ENCODE data around the gene BMP7.
A peak's percentile ranks its signal among the peaks of the same experiment; 100 is the strongest.
"Not testable (repeated sequence)": the region's sequence is repeated elsewhere in the genome, so short reads cannot be mapped to it uniquely, and the experiment has no call there.

Gene BMP7

DNA sequence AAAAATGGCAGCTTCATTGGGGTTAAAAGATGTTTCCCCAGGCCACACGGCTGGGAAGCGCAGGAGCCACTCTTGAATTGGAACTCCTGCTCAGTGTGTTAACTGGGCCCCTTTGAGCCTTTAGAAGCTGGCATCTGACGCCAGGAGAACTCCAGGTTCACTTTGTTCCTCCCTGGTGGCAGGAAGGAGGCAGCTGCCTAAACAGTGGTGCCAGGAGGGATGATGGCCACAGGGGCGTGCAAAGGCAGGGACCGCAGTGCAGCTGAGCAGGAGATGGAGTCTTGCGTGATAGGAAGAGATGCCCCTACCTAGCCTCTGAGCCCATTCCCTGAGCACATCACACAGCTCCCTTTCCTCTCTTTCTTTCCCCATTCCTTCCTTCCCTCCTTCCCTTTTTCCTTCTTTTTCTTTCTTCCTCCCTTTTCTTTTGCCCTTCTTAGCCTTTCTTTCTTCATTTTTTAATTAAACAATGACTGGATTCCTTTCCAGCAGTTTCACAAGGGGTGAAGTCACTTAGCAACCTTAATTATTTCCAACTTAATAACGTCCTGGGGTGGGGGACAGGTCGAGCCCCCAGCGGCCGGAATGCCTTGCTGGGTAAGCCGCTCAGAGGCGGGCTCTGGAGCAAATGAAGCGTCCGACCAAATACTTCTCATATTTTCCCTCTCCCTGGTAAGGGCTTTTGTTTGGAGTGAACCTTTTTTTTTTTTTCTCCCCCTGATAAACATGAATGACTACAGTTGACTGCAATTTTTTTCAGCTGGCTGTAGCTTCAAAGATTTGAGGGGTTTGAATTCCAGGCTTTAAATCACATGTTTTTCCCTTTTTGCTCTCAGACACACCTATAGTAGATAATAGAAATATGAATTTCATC, 20.8 kb upstream of the BMP7 start:
- no peak for DNase-seq

DNA sequence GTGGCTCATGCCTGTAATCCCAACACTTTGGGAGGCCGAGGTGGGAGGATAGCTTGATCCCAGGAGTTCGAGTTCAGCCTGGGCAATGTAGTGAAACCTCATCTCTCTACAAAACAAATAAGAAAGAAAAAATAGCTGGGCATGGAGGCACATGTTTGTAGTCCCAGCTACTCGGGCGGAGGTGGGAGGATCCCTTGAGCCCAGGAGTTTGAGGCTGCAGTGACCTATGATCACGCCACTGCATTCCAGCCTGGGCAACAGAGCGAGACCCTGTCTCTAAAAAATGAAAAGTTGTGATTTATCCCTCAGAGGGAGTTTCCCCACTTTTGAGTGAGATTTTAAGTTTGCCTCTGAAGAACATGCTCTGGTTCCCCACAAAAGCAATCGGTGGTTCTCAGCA, 17.4 kb upstream of the BMP7 start:
- no peak for DNase-seq

DNA sequence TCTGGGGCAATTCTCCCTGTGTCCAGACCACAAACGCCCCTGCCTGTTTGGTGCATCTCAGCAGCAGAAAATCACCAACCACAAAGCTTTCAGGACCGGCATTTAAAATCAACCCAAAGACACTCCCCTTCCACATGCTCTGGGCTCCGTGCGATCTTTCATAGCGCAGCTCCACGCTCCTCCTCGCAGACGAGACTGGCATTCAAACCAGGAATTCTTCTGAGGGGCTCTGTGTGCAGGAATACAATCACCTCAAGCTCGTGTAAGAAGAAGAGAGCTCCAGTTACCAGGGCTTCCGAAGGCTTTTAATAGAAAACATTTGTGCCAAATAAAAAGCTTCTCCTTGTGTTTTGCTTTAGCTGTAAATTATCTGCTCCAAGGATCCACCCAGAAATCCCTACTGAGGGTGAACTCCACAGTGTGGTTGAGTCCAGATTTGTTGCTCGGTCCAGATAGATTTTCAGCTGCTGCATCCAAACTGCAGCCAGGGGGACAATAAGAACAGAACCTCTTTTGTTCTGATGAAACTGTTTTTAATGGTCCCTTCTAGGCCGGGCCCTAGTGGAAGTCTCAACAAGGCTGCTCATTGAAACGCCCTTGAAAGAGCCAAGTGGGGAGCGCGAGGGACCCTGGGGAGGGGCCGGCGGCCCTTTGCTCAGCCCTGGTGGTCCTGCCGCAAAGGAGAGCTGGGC, 16.4 kb upstream of the BMP7 start:
- no peak for DNase-seq

- DNase-seq = no peak
These were observed 15.5 kb upstream of the BMP7 start for GRCh38 chr20:57281900-57282299.

DNA sequence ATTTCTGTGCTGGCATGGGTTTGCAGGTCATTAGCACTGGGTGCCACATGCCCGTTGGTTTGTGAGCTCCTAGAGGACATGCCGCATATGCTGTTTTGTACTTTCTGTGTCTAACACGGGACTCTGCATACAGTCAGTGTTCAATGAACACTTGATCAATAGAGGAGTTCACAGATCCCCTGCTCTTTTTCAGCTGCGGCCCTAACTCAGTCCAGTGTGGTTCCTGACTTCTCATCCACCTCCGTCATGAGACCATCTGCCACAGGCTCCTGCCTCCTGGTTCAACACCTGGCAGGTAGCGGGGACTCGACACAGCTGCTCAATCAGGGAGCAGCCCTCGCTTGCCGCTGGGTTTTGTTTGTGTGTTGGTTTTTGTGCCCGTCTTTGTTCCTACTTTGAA, 13.8 kb upstream of the BMP7 start:
- DNase-seq = peak in 1 of 3 experiments; percentile 7

DNA sequence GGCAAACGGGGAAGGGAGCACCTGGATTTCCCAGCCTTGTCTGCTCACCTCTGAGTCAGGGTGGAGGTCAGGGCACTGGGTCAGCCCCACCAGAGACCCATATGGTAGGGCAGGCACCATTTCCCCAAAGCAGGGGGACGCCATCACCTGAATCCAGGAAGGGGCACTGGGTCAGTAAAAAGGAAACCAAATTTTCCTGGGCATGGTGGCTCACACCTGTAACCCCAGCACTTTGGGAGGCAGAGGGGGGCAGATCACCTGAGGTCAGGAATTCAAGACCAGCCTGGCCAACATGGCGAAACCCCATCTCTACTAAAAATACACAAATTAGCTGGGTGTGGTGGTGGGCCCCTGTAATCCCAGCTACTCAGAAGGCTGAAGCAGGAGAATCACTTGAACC, 13.1 kb upstream of the BMP7 start:
- not testable (repeated sequence) for DNase-seq

DNA sequence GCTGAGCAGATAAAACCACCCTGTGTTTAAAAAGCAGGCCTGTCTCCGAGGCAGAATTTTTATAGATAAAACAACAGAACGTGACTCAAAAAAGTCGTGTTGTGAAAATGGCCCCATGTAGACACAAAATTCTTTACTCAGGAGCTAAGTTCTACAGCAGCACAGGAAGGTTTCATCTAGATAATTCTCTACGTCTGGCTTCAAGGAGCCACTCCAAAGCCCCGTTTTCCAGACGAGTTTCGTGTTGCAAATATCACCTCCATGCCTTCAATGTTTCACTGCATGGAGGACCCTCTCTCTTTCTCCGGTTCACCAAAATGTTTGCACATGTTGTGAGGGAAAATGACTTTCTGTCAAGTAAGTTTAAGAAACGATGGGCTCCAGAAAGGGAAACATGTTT, 12.0 kb upstream of the BMP7 start:
- DNase-seq = no peak

DNA sequence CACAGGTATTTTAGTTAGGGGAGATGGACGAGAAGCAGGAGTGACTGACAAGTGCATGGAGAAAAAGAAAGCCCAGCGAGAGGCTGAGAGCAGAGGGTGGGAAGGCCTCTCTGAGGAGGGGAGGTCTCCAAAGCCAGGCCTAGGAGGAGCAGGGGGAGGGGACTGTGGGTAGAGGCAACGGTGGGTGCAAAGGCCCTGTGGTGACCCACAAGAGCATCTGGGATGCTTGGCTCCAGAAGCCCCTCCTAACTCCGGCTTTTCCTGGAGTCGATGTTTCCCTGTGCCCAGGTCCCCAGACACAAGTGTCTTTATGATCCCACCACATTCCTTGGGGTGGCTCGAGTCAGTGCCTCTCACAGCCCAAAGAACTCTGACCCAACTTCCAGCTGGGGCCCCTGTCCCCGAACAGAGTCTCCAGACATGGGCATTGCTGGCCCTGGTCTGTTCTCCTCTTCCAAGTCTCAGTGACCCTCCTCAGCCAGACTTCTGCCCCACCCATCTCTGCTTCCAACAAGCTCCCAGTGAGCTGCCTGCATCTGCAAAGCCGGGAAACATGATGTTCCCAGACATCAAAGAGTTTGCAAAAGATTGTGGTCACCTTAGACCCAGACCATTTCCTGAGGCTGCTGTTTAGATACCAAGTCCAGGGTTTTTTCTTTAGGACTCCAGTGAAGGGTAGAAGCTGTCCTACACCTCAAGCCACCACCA, 11.1 kb upstream of the BMP7 start:
- no peak for DNase-seq

DNA sequence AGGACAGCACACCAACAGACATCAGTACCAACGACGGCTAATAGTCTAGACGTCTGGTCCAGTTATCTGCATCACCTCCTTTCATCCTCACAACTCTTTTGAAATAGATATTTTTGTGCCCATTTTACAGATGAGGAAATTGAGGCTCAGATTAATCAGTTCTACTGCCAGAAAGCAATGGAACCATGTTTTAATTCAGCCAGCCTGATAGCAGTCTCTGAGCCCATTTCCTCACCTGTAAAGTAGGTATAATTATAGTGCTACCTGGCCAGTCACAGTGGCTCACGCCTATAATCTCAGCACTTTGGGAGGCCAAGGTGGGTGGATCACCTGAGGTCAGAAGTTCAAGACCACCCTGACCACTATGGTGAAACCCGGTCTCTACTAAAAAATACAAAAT, 9.8 kb upstream of the BMP7 start:
- no peak for DNase-seq

GRCh38 chr20:57275813-57276212, 9.4 kb upstream of the BMP7 start:
- DNase-seq = no peak

- DNase-seq = no peak
These were observed 8.9 kb upstream of the BMP7 start for GRCh38 chr20:57275334-57275733.

DNA sequence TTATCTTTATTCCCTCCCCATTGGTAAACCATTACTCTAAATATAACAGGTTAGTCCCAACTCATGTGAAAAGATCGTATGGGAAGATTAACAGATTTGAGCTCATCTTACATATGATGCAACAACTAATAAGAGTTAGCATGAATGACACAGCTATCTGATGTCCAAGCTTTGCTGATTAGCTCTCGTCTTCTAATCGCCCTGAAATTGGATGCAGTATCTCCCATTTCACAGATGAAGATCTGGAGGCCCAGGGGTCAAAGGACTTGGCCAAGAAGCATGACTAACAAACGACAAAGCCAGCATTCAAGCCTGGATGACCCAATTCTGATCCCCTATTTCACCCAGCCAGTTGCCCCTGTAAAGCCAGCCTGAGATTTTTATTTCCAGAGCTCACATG, 8.4 kb upstream of the BMP7 start:
- no peak for DNase-seq

DNA sequence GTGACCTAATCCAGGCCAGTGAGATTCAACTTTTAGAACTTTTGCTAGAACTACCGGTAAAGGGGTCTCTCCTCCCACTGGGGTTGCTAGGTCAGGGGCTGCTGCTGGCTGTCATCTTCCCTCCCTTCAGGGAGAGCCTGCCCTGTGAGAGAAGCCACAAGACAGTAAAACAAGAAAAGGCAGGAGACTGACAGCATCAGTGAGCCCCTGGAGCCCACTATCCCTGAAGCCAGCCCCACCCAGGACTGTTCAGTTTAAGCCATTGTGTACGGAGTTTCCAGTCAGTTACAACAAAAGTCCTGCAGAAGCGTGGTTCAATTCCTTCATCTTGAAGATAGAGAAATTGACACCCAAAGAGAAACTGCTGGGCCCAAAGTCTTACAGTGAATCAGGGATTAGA, 7.9 kb upstream of the BMP7 start:
- DNase-seq = no peak

DNA sequence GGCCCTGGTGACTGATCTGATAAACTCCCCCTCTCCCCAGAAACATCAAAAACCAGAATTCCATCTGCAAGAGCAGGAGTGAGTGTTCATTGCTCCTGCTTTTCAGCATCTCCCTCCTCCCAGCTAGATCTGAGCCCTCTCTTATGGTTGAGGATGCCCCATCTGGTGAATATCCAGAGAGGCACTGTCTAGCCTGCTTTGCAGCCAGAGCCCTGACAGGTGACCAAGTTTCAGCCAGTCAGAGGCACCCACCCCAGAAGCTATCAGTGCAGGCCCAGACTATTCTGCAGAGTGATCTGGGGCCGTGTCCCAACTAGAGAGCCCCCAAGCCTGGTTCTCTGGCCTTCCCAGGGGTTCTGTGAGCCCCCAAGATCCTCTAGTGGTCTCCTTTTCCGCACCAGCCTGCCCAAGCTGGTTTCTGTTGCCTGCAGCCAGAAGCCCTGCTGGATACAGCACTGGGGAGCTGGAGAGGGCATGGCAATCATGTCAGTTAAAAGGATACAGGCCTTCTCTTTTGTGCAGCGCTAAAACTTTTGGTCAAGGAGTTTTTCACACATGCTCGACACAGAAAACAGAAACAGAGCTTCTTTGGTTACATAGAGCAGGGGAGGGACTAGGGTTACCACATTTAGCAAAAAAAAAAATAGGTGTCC, 6.6 kb upstream of the BMP7 start:
- no peak for DNase-seq

- no peak for DNase-seq
These were observed 4.0 kb upstream of the BMP7 start for GRCh38 chr20:57270204-57270984.

DNA sequence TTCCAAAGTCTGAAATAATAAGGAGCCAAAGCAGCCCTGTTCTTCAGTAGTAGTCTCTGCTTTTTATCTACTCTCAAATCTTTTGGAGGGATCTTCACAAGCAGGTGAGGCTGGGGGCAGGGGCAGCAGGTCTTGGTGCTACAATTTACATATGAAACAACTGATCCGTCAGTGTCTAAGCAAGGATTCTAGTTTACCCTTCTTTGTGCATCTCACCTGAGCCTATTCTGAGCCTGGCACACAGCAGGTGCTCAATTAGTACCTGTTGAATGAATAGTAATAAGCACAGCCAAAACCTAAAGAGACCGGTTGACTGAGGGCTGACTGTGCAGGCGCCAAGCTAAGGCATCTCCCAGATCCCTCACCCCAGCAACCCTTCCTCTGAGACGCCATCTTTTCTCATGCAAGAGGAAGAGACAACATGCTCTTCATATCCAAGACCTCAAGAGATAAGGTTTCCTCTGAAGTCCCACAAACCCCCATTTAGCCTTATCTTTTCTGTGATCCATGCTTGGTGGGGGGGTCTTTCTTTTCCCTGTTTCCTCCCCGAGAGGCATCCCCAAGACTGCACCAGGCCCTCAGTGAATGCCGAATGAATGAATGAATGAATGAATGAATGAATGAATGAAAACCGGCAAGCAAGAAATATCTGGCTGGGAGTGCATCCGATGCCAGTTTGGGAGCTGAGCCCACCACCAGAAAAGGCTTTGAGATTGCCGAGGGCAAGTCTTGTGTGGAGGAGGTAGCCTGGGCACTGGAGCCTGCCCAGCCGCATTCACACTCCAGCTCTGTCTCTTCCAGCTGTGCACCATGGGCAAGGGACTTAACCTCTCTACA, 2.9 kb upstream of the BMP7 start:
- DNase-seq = no peak

DNA sequence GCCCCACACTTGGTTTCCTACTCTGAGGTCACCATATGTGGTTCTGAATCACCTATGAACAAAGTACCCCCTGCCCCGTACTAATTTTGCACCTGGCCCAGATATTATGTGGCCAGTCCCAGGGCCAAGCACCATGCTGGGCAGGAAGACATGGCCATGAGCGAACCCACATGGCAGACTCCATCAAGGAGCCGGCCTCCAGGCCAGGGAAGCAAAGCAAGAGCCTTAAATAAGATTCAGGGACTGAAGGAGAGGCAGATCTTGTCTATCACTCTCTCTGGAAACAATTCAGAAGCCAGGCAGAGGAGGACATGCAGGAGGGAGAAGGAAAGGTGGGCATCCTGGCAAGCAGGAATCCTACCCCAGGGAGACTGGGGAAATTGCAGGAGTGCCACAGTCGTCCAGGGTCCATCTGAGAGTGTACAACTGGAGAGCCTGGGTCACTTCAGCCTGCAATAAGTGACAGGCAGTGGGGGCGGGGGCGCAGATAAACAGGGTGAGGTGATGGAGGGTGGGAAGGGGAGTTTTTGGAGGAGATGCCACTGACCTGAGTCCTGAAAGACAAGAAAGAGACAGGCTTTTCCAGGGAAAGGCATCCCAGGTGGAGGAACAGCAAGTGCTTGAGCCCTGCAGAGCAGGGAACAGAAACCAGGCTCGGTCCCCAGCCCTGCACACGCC, 2.1 kb upstream of the BMP7 start:
- no peak for DNase-seq

DNA sequence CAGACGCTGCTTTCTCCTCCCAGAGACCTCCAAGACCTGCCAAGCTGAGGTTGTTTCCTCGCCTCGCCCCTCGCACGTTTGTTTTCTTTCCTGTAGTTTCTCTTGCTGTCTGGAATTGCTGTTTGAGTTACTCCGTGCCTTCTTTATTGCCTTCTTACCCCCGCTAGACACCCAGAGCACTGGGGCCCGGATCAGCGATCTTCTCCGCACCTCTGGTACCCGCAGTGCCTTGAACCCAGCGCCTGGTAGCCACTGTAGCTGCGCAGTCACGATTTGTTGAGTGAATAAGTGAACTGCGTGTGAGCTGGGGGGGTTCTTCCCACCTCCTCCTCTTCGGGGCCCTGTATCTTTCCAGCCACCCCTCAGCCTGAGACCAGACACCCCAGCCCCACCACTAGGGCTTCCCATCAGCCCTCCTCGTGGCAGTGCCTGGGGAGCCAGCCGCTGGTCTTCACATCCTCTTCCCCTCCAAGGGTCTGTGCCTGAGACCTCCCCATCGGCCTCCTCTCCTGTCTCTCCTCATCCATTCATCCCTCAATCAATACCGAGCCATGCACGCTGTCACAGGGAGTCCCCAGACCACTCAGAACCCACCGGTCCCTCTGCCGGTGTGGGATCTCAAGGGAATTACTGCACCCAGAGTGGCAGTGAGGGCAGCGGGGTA, 849 bp upstream of the BMP7 start:
- DNase-seq = no peak

DNA sequence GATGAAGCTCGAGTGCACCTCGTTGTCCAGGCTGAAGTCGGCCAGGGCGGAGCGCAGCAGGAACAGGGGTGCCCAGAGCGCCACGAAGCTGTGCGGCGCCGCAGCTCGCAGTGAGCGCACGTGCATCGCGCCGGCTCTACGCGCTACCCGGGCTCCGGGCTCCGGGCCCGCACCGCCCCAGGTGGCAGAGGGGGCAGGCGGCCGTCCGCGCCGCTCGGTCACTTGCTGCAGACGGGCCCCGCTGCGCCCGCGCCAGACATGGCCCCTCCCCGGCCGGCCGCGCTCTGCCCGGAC, 497 bp downstream of the BMP7 start:
- peak in 1 of 3 experiments; percentile 64 for DNase-seq

DNA sequence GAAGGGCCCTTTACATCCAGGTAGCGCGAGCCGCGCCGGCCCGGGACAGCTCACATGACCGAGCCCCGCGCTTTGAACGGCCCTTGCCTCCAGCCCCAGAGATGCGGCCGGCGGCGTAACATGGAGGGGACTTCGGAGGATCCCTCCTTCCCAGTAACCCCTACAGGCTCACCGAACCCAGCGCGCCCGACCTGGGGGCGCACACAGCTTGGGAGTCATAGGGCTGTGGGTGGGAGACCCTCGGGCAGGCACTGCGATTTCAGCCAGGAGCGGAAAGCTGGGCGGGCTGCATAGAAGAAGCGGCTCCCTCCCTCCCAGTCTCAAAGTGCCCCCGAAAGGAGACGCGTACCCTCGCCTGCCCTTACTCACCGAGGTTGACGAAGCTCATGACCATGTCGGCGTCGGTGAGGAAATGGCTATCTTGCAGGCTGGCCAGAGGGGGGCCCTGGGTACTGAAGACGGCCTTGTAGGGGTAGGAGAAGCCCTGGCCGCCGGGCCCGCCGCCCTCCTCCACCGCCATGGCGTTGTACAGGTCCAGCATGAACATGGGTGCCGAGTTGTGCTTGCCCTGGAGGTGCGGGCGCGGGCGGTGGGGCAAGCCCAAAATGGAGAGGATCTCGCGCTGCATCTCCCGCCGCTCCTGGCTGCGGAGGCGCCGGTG, 975 bp downstream of the BMP7 start:
- no peak for DNase-seq

All from NCI-H1417 (cell line).